ENCODE data around the gene DEFB132.

DEFB132 gene

DNA sequence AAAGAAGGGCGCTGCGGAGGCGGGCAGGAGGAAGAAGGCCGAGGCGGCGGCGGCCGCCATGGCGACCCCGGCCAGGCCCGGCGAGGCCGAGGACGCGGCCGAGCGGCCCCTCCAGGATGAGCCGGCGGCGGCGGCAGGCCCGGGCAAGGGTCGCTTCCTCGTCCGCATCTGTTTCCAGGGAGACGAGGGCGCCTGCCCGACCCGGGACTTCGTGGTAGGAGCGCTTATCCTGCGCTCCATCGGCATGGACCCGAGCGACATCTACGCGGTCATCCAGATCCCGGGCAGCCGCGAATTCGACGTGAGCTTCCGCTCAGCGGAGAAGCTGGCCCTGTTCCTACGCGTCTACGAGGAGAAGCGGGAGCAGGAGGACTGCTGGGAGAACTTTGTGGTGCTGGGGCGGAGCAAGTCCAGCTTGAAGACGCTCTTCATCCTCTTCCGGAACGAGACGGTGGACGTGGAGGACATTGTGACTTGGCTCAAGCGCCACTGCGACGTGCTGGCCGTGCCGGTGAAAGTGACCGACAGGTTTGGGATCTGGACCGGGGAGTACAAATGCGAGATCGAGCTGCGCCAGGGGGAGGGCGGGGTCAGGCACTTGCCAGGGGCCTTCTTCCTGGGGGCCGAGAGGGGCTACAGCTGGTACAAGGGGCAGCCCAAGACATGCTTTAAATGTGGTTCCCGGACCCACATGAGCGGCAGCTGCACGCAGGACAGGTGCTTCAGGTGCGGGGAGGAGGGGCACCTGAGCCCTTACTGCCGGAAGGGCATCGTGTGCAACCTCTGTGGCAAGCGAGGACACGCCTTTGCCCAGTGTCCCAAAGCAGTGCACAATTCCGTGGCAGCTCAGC is 40.6 kb downstream of the DEFB132 start:
- peak; percentile 9 for DNase-seq (ENCODE audit: low read depth)

DNA sequence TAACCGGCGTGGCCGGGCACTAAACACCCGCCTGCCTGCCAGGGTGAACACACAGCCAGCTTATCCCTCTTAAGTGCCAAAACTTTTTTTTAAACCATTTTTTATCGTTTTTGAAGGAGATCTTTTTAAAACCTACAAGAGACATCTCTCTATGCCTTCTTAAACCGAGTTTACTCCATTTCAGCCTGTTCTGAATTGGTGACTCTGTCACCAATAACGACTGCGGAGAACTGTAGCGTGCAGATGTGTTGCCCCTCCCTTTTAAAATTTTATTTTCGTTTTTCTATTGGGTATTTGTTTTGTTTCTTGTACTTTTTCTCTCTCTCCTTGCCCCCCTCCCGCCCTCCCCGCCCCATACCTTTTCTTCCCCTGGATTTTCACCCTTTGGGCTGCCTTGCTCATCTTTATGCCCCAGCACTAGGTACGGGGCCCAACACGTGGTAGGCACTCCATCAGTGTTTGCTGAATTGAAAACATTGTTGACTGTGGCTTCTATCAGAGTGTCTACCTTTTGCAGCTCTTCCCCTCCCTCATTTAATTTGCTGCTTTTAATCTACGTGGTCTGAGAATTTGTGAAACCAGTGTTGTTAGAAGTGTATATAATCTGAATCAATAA is 41.4 kb downstream of the DEFB132 start:
- no peak for DNase-seq (ENCODE audit: low read depth)

DNA sequence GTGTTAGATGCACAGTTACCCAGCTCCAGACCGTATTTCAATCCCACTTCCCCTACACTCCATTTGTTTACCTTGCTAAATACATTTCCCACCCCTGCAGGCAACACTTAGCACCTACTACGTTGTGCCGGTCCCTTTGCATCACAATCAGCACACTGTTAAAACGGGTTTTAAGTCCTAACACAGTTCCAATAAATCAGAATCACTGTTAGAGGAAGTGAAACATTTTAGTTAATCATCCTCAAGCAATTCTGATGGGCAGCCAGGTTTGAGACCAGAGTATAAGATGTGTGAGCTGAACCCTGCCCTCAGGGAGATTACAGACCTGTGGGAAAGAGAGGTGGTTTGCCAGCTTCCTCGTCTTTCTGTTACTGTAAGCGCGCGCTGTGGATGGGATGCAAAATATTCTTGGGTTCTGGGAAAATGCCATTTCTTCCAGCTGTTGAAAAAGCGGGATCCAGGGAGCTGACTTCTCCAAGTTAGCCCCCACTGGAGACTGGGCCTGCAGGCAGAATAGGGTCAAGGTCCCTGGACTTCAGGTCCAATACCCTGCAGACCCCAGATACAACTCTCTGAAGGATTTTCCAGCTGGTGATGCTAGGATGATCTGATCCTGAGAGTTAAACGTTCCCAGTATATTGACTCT is 42.9 kb downstream of the DEFB132 start:
- no peak for DNase-seq (ENCODE audit: low read depth)

DNA sequence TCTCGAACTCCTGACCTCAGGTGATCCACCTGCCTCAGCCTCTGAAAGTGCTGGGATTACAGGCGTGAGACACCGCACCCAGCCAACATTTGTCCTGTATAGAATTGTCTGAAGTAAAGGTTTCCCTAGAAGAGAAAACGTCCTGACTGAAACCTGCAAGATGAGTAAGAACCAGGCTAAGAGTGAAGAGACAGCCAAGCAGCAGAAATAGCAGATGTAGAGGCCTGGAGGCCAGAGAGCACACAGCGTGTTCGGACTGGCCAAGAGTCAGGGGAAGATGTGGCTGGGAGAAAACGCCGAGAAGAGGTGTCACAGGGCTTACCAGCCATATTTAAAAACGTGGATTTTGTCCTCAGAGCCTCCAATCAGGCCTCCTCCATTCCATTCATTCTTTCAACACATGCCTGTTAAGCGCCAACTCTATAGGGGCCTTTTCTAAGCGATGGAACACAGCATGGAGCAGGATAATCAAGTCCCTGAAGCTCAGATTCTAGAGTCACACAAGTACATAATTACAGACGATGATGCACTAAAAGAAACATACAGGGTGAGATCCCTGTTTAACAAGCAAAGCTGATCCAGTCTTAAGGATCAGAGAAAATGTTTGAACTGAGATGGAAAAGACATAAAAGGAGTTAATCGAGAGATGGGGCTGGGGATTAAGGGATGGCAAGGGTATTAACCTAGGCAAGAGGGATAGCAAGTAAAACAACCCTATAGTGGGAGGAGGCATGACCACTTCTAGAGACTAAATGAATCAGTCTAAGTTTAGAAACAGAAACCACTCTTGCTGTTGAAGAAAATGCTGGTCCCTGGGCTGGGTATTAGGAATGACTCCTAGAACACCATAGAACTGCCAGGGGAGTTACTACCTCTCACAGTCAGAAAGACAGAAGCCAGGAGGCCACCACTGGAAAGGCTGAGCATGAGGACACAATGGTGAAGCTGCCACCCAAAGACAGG is 44.6 kb downstream of the DEFB132 start:
- no peak for DNase-seq (ENCODE audit: low read depth)

DNA sequence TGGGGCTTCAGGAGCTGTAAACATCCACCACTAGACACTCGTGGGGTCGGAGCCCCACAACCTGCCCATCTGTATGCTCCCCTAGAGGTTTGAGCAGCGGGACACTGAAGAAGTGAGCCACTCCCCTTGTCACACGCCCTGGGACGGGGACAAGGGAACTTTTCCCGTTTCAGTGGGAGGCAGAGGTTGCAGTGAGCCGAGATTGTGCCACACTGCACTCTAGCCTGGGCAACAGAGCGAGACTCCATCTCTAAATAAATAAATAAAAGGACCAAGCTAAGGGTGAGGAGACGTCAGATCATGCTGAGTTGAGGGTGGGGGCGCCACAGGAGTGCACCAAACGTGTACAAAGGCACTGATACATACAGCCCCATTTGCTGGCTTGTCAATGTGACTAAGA is 48.2 kb downstream of the DEFB132 start:
- no peak for DNase-seq (ENCODE audit: low read depth)

GRCh38 chr20:308427-309038 is 51.0 kb downstream of the DEFB132 start:
- no peak for DNase-seq (ENCODE audit: low read depth)

DNA sequence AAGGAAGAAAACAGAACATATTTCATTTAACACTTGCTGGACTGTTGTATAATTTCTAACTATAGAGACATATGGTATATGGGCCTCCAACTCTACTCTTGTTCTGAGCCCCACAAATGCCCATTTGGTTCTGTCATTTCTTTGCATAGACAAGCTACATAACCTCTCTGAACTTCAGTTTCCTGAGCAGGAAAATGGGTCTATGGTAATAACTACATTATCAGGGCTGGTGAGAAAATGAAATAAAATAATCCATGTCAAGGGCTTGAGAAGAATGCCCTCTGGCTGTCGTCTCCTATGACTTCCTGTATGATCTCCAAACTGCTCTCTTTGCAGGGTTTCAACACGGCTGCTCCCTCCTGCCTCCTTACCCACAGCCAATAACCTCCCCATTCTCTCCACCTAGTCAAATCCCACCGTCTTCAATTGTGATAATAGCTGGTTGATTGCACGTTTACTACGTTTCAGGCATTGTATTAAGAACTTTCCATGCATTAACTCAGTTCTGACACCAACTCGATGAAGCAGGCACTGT is 51.8 kb downstream of the DEFB132 start:
- no peak for DNase-seq (ENCODE audit: low read depth)

GRCh38 chr20:309841-310644 is 52.5 kb downstream of the DEFB132 start:
- peak; percentile 57 for DNase-seq (ENCODE audit: low read depth)

DNA sequence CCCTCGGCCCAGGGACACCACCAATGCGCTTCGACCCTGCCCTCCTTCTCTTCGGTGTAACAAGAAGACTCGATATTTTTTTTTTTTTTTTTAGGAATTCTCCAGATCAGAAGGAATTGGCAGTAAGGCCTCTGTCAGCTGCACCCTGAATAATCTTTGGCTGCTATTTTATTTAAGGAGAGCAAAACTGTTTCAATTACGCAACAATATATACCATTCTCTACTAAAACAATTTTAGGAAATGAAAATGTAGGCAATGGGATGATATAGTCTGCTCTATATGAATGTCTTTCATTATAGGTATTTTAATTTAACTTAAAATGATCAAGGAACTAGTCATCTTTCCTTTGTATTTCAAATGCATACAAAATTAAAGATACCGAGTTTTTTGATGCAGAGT is 53.1 kb downstream of the DEFB132 start:
- no peak for DNase-seq (ENCODE audit: low read depth)
